Mucosa of rectum (tissue), 2 donors: ENCODE results near the gene SLC35F2.
"Not testable (repeated sequence)": the region's sequence is repeated elsewhere in the genome, so short reads cannot be mapped to it uniquely, and the experiment has no call there.

Source experiments
- H3K27ac ChIP-seq, 2 donors: one replicate each; pipeline ENCODE4 v1.7.0; 2013; ENCODE audit warnings: inconsistent platforms in 2 of 2, low read depth in 2 of 2, low read length in 2 of 2
- H3K27me3 ChIP-seq, 2 donors: one replicate each; pipeline ENCODE4 v1.7.0; 2013; ENCODE audit warnings: low read length in 2 of 2; ENCODE audit not compliant: control insufficient read depth in 2 of 2, insufficient read depth in 2 of 2
- H3K36me3 ChIP-seq, 2 donors: one replicate each; pipeline ENCODE4 v1.7.0; 2013; ENCODE audit warnings: low read length in 2 of 2; ENCODE audit not compliant: control insufficient read depth in 2 of 2, insufficient read depth in 2 of 2
- H3K4me1 ChIP-seq, 2 donors: one replicate each; pipeline ENCODE4 v1.7.0; 2013; ENCODE audit warnings: low read length in 2 of 2, mild to moderate bottlenecking in 1 of 2; ENCODE audit not compliant: control insufficient read depth in 2 of 2, insufficient read depth in 2 of 2
- H3K4me3 ChIP-seq, 2 donors: one replicate each; pipeline ENCODE4 v1.7.0; 2013; ENCODE audit warnings: low read length in 2 of 2
- H3K9ac ChIP-seq, 2 donors: one replicate each; pipeline ENCODE4 v1.7.0; 2013; ENCODE audit warnings: low read length in 2 of 2, low read depth in 1 of 2, mild to moderate bottlenecking in 1 of 2
- H3K9me3 ChIP-seq, 2 donors: one replicate each; pipeline ENCODE4 v1.7.0; 2013; ENCODE audit warnings: low read length in 2 of 2; ENCODE audit not compliant: control insufficient read depth in 2 of 2
- donor health status: healthy.
- donor health status: Normal muscosa, but diverticular disease.

Gene SLC35F2

GRCh38 chr11:107776062-107776461 lies 82.5 kb downstream of the SLC35F2 start:
- Histone ChIP-seq H3K9me3 (no peaks in the 10 kb centered on the region), H3K27ac (no peak overlapping the region), H3K4me3 (no peak overlapping the region), H3K9ac (no peak overlapping the region), H3K27me3 (no peaks in the 10 kb centered on the region), H3K4me1 (no peaks in the 10 kb centered on the region), H3K36me3 (no peaks in the 10 kb centered on the region)

- no peaks in the 10 kb centered on the region for H3K36me3 ChIP-seq
- H3K27ac ChIP-seq, result no peak overlapping the region
- H3K4me3 ChIP-seq, result no peak overlapping the region
- no peaks in the 10 kb centered on the region for H3K9me3 ChIP-seq
- no peak overlapping the region for H3K9ac ChIP-seq
- H3K27me3 ChIP-seq, result no peaks in the 10 kb centered on the region
- H3K4me1 ChIP-seq, result no peaks in the 10 kb centered on the region
These were observed 88.0 kb downstream of the SLC35F2 start for GRCh38 chr11:107770551-107770951.

- no peak overlapping the region for H3K27ac ChIP-seq
- H3K27me3 ChIP-seq, result no peaks in the 10 kb centered on the region
- no peak overlapping the region for H3K9ac ChIP-seq
- no peaks in the 10 kb centered on the region for H3K36me3 ChIP-seq
- H3K9me3 ChIP-seq, result no peaks in the 10 kb centered on the region
- H3K4me3 ChIP-seq, result no peak overlapping the region
- H3K4me1 ChIP-seq, result no peaks in the 10 kb centered on the region
These were observed 89.4 kb downstream of the SLC35F2 start for GRCh38 chr11:107769189-107769588.

- H3K4me3 ChIP-seq, H3K36me3 ChIP-seq, H3K4me1 ChIP-seq, H3K27ac ChIP-seq, H3K9ac ChIP-seq, H3K9me3 ChIP-seq, H3K27me3 ChIP-seq: not testable (repeated sequence)
These were observed 99.8 kb downstream of the SLC35F2 start for GRCh38 chr11:107758719-107759355.

GRCh38 chr11:107757661-107758060 lies 100.9 kb downstream of the SLC35F2 start:
- no peak overlapping the region for H3K27ac ChIP-seq
- H3K4me3 ChIP-seq, result no peak overlapping the region
- H3K9ac ChIP-seq, result no peak overlapping the region

GRCh38 chr11:107756553-107756952 lies 102.0 kb downstream of the SLC35F2 start:
- Histone ChIP-seq H3K27me3 (no peaks in the 10 kb centered on the region), H3K9me3 (no peaks in the 10 kb centered on the region), H3K4me3 (no peak overlapping the region), H3K9ac (no peak overlapping the region), H3K4me1 (peaks cover 0 to 3% of the 10 kb centered on the region in 2 donors), H3K36me3 (no peaks in the 10 kb centered on the region), H3K27ac (no peak overlapping the region)

More at GRCh38 chr11:107757661-107758060, 100.9 kb downstream of the SLC35F2 start:
- Histone ChIP-seq H3K9me3 (no peaks in the 10 kb centered on the region), H3K27me3 (no peaks in the 10 kb centered on the region), H3K4me1 (peaks cover 0 to 3% of the 10 kb centered on the region in 2 donors), H3K36me3 (no peaks in the 10 kb centered on the region)

GRCh38 chr11:107752949-107753822 lies 105.4 kb downstream of the SLC35F2 start:
- H3K27me3 ChIP-seq, result no peaks in the 10 kb centered on the region
- H3K36me3 ChIP-seq, result no peaks in the 10 kb centered on the region
- H3K9me3 ChIP-seq, result no peaks in the 10 kb centered on the region
- no peak overlapping the region for H3K4me3 ChIP-seq
- H3K27ac ChIP-seq, result no peak overlapping the region
- no peak overlapping the region for H3K9ac ChIP-seq
- no peaks in the 10 kb centered on the region for H3K4me1 ChIP-seq

- Histone ChIP-seq H3K36me3 (no peaks in the 10 kb centered on the region), H3K27ac (no peak overlapping the region), H3K4me3 (no peak overlapping the region), H3K9me3 (no peaks in the 10 kb centered on the region), H3K4me1 (no peaks in the 10 kb centered on the region), H3K9ac (no peak overlapping the region), H3K27me3 (no peaks in the 10 kb centered on the region)
These were observed 106.1 kb downstream of the SLC35F2 start for GRCh38 chr11:107752508-107752907.

- Histone ChIP-seq H3K9ac (no peak overlapping the region), H3K4me3 (no peak overlapping the region), H3K9me3 (no peaks in the 10 kb centered on the region), H3K4me1 (no peaks in the 10 kb centered on the region), H3K36me3 (no peaks in the 10 kb centered on the region), H3K27me3 (no peaks in the 10 kb centered on the region), H3K27ac (no peak overlapping the region)
These were observed 107.5 kb downstream of the SLC35F2 start for GRCh38 chr11:107751082-107751481.

GRCh38 chr11:107750313-107750712 lies 108.3 kb downstream of the SLC35F2 start:
- H3K27ac ChIP-seq, result no peak overlapping the region

More at GRCh38 chr11:107750313-107750712, 108.3 kb downstream of the SLC35F2 start:
- H3K27me3 ChIP-seq, result no peaks in the 10 kb centered on the region
- H3K4me3 ChIP-seq, result no peak overlapping the region
- no peaks in the 10 kb centered on the region for H3K4me1 ChIP-seq
- H3K9ac ChIP-seq, result no peak overlapping the region
- no peaks in the 10 kb centered on the region for H3K9me3 ChIP-seq
- H3K36me3 ChIP-seq, result no peaks in the 10 kb centered on the region
